ENCODE measurements around the gene PLP1. TPM values are rescaled to one million over a fixed set of nuclear protein-coding genes. Genes with fewer than 3 reads are reported as not detected.

The PLP1 gene
- total RNA-seq, 1 experiment from 2014 or later = 88.3 TPM

- Histone ChIP-seq H3T11ph (ENCODE audit: low read length) (no peak overlapping the region), H3K79me2 (ENCODE audit: insufficient read depth, low read length) (no peaks in the 10 kb centered on the region), H2BK12ac (ENCODE audit: insufficient read length, low read depth, low read length) (no peak overlapping the region), H3K14ac (ENCODE audit: insufficient read depth, low read length) (no peak overlapping the region), H3K23ac (ENCODE audit: insufficient read length, low read depth, low read length) (no peak overlapping the region), H3K9ac (ENCODE audit: extremely low read depth, insufficient read length, low read length) (no peak overlapping the region), H4K5ac (ENCODE audit: insufficient read length, low read depth, low read length) (no peak overlapping the region), H3K4ac (ENCODE audit: low read depth, low read length) (no peak overlapping the region), H3K18ac (ENCODE audit: insufficient read length, low read depth, low read length) (no peak overlapping the region), H4K20me1 (ENCODE audit: control insufficient read depth, insufficient read depth, insufficient read length) (no peaks in the 10 kb centered on the region), H3K23me2 (ENCODE audit: insufficient read length, low read depth, low read length, poor library complexity, severe bottlenecking) (no peaks in the 10 kb centered on the region), H2AK5ac (ENCODE audit: insufficient read length, low read length) (no peak overlapping the region), H4K8ac (replicated peaks; ENCODE audit: insufficient read length, low read depth, low read length) (no peak overlapping the region), H2BK15ac (ENCODE audit: low read depth, low read length) (no peak overlapping the region), H3K27me3 (ENCODE audit: insufficient read depth, low read length) (no peaks in the 10 kb centered on the region), H3K27ac (ENCODE audit: insufficient read length, low read depth, low read length) (no peak overlapping the region), H3K79me1 (ENCODE audit: insufficient read depth, low read depth, low read length, poor library complexity, severe bottlenecking) (no peaks in the 10 kb centered on the region), H2BK5ac (ENCODE audit: insufficient read length, low read length) (no peak overlapping the region), H3K9me3 (ENCODE audit: control insufficient read depth, low read depth, low read length) (no peaks in the 10 kb centered on the region), H2BK20ac (ENCODE audit: low read depth, low read length, poor library complexity, severe bottlenecking) (no peak overlapping the region), H3K56ac (ENCODE audit: insufficient read length, low read depth, low read length) (no peak overlapping the region), H4K91ac (ENCODE audit: insufficient read length, low read depth, low read length) (no peak overlapping the region), H3K4me2 (ENCODE audit: insufficient read depth, insufficient read length, low read length) (no peak overlapping the region), H2BK120ac (ENCODE audit: low read depth, low read length, poor library complexity, severe bottlenecking) (no peak overlapping the region), H2AFZ (ENCODE audit: low read length) (no peak overlapping the region), H3K4me1 (ENCODE audit: insufficient read depth, low read length) (no peaks in the 10 kb centered on the region; the same call in 1 of the 2 replicates)
- no peak for DNase-seq
- Mint-ChIP-seq H3K27ac (peak overlapping the region; percentile 24 to 59 (median 39); a peak in 2 of 7 replicates), H3K4me3 (no peak overlapping the region; a peak in 1 of 5 replicates), H3K4me1 (peaks cover 15 to 54% of the 10 kb centered on the region in 2 experiments), H3K9me3 (peaks cover 0 to 36% of the 10 kb centered on the region in 2 experiments; a peak in 2 of 5 replicates), H3K27me3 (ENCODE audit: low read depth) (no peaks in the 10 kb centered on the region; the same call in none of the 2 replicates), H3K36me3 (ENCODE audit: insufficient read depth in 1 of 3, low read depth in 3 of 3) (peaks cover 66 to 90% (median 75%) of the 10 kb centered on the region in 3 experiments)
- no CpG with 5 or more reads among the region's 4 CpGs for WGBS (ENCODE audit: extremely low coverage, insufficient read length, low lambda C conversion rate)
- TF ChIP-seq CTCF (conservative IDR thresholded peaks at IDR 0.05) = no peak
These were observed 22.2 kb upstream of the PLP1 start for GRCh38 chrX:103754401-103754800.

All from H9 (cell line).